ENCODE data around the gene PHLDB3.

- TF ChIP-seq CTCF (conservative IDR thresholded peaks at IDR 0.05; ENCODE audit: low read depth, low read length) (no peak), EZH2 (IDR thresholded peaks at IDR 0.05; ENCODE audit: borderline replicate concordance, low read depth, low read length, poor library complexity, severe bottlenecking) (no peak)
Measured at GRCh38 chr19:43455321-43456113, 49.0 kb downstream of the PHLDB3 start.

Measured in A673 (cell line).